RWPE2 (cell line): ENCODE results near the gene CROCC2.
A peak's percentile ranks its signal among the peaks of the same experiment; 100 is the strongest.

Experiments used
- ATAC-seq: fragments of 200-7000 bp; cut with Tn5 transposase; 3 replicates; pipeline ENCODE4 v1.9.1; 2021; ENCODE audit warnings: low read depth
- DNase-seq: peaks from one replicate; pipeline ENCODE4 v3.0.0-alpha.2; 2020; ENCODE audit warnings: low spot score
- H3K27ac ChIP-seq: fragments of 450-650 bp; 2 replicates; pipeline ENCODE4 v1.5.1; 2017; ENCODE audit warnings: mild to moderate bottlenecking; ENCODE audit not compliant: poor library complexity, severe bottlenecking
- H3K27me3 ChIP-seq: fragments of 250-450 bp; sonication (Bioruptor Pico); 2 replicates; pipeline ENCODE4 v1.5.1; 2021; ENCODE audit warnings: mild to moderate bottlenecking, moderate library complexity; ENCODE audit not compliant: insufficient read depth, poor library complexity, severe bottlenecking
- H3K36me3 ChIP-seq: fragments of 250-450 bp; sonication (Bioruptor Pico); 2 replicates; pipeline ENCODE4 v1.5.1; 2020; ENCODE audit warnings: low read depth, mild to moderate bottlenecking, moderate library complexity
- H3K4me1 ChIP-seq: fragments of 250-450 bp; sonication (Bioruptor Pico); 2 replicates; pipeline ENCODE4 v1.5.1; 2021; ENCODE audit warnings: mild to moderate bottlenecking, moderate library complexity; ENCODE audit not compliant: insufficient read depth, poor library complexity, severe bottlenecking
- H3K4me3 ChIP-seq: fragments of 250-450 bp; sonication (Bioruptor Pico); 2 replicates; pipeline ENCODE4 v1.5.1; 2021; ENCODE audit warnings: mild to moderate bottlenecking, moderate library complexity; ENCODE audit not compliant: severe bottlenecking
- H3K9me3 ChIP-seq: fragments of 250-450 bp; sonication (Bioruptor Pico); 2 replicates; pipeline ENCODE4 v1.5.1; 2021; ENCODE audit warnings: mild to moderate bottlenecking, moderate library complexity; ENCODE audit not compliant: severe bottlenecking
- TF ChIP-seq, protein P1 (sequence below): fragments of 450-650 bp; IDR thresholded peaks from one replicate; pipeline ENCODE4 v1.5.1; 2017; ENCODE audit warnings: mild to moderate bottlenecking, moderate library complexity; ENCODE audit not compliant: poor library complexity, severe bottlenecking

The CROCC2 gene

GRCh38 chr2:240994171-240994896 is 88.2 kb downstream of the CROCC2 start:
- TF ChIP-seq, protein P1, sequence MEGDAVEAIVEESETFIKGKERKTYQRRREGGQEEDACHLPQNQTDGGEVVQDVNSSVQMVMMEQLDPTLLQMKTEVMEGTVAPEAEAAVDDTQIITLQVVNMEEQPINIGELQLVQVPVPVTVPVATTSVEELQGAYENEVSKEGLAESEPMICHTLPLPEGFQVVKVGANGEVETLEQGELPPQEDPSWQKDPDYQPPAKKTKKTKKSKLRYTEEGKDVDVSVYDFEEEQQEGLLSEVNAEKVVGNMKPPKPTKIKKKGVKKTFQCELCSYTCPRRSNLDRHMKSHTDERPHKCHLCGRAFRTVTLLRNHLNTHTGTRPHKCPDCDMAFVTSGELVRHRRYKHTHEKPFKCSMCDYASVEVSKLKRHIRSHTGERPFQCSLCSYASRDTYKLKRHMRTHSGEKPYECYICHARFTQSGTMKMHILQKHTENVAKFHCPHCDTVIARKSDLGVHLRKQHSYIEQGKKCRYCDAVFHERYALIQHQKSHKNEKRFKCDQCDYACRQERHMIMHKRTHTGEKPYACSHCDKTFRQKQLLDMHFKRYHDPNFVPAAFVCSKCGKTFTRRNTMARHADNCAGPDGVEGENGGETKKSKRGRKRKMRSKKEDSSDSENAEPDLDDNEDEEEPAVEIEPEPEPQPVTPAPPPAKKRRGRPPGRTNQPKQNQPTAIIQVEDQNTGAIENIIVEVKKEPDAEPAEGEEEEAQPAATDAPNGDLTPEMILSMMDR = no peak
- no peak overlapping the region for H3K4me3 ChIP-seq
- DNase-seq = peak; percentile 37
- H3K27ac ChIP-seq = no peak overlapping the region
- H3K9me3 ChIP-seq = no peaks in the 10 kb centered on the region
- H3K36me3 ChIP-seq = no peaks in the 10 kb centered on the region
- ATAC-seq = no peak
- H3K27me3 ChIP-seq = peaks cover 2% of the 10 kb centered on the region
- peaks cover 7% of the 10 kb centered on the region for H3K4me1 ChIP-seq

GRCh38 chr2:240995041-240996021 is 89.2 kb downstream of the CROCC2 start:
- DNase-seq (peak; percentile 43), ATAC-seq (no peak)
- Histone ChIP-seq H3K27ac (no peak overlapping the region), H3K9me3 (no peaks in the 10 kb centered on the region), H3K4me1 (peaks cover 7% of the 10 kb centered on the region), H3K4me3 (no peak overlapping the region), H3K27me3 (peaks cover 6% of the 10 kb centered on the region), H3K36me3 (no peaks in the 10 kb centered on the region)
- TF ChIP-seq, protein P1 = no peak

DNA sequence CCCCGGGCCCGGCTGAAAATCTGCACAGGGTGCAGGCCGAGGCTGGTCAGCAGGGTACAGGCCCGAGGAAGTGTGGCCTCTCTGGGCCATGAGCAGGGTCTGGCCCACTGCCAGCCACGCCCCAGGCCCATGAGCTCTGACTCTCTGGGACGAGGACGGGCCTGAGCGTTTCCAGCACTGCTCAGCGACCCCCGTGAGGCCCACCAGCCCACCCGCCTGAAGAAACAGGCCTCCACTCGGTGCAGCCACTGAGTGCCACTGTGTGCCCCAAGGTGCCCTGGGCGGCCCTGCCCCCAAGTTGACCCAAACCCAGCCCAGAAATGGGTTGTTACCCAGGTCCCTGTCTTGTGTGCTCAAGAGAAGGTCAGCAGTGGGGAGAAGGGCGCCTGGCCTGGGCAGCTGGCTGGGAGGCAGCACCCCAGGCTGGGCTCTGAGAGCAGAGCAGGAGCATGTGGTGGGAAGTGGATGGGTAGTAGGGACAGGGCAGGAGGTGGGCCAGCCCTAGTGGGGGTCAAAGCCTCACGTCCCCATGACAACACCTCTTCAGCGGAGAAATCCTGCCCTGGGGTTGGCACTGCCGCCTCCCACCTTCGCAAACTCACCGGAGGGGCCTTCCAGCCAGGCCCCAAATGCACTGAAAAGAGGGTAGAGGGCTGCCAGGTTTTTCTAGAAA is 90.2 kb downstream of the CROCC2 start:
- ATAC-seq (no peak), DNase-seq (peak; percentile 58)
- H3K27ac ChIP-seq = no peak overlapping the region
- TF ChIP-seq, protein P1 = no peak
- H3K36me3 ChIP-seq = no peaks in the 10 kb centered on the region
- no peak overlapping the region for H3K4me3 ChIP-seq
- H3K27me3 ChIP-seq = peaks cover 6% of the 10 kb centered on the region
- H3K9me3 ChIP-seq = no peaks in the 10 kb centered on the region
- H3K4me1 ChIP-seq = peaks cover 7% of the 10 kb centered on the region

- H3K4me3 ChIP-seq = no peak overlapping the region
- DNase-seq = peak; percentile 42
- H3K9me3 ChIP-seq = no peaks in the 10 kb centered on the region
- H3K27ac ChIP-seq = no peak overlapping the region
- H3K36me3 ChIP-seq = no peaks in the 10 kb centered on the region
- peaks cover 6% of the 10 kb centered on the region for H3K27me3 ChIP-seq
- TF ChIP-seq, protein P1 = no peak
- ATAC-seq = no peak
- peaks cover 5% of the 10 kb centered on the region for H3K4me1 ChIP-seq
Measured at GRCh38 chr2:240996834-240997140, 90.7 kb downstream of the CROCC2 start.
